Anterior cingulate cortex (tissue), 58 donors: ENCODE measurements around the gene TMOD3.
"Not testable (repeated sequence)": the region's sequence is repeated elsewhere in the genome, so short reads cannot be mapped to it uniquely, and the experiment has no call there.

Source experiments
- DNase-seq, 58 donors: peaks; one replicate each; lab custom pipeline; 2025; lab: John Stamatoyannopoulos, UW

TMOD3 gene

DNA sequence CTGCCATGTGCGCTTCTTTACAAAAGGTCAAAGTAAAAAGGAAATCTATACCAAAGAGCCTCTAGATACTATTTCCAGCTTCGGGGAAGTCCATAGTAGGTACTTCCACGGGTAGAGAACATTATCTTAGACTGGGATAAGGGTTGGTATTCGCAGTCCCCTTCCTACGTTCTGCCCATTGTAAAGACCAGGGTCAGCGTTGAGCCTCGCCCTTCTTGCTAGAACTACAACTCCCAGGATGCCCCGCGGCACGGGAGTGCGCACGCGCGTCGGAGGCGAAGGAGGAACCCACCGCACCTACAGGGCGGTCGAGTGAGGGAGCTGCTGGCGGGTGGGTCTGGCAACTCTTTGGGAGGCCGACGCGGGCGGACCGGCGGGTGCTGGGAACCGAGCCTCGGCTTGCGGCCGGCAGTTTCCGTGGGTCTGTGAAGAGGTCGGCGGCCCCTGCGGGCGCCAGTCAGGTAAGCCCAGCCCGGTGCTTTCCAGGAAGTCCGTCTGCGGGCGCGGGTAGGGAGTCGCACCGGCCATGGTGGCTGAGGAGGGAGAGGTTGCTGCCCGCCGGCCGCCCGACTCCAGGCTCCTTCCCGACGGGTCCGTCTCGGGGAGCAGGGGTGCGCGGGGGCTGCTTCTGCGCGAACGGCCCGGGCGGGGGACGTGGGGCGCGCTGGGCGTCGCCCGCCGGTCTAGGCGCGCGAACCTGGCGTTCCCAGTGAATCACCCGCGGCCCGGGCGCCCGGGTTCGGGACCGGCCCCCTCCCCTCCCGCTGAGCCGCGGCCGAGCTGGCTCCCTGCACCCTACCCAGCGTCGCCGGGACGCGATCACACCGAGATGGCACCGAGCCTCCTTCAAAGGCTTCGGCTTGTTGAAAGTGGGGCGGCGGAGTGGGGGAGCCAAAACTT is at the start of gene TMOD3:
TMOD3 (plus strand) TSS at position 278 of the 900 bp plus-strand sequence. CDS start 33,232 bp downstream, outside the sequence.
- DNase-seq, result peak in 57 of 58 donors; percentile 66 to 94 (median 87)

- DNase-seq, result no peak
Measured at GRCh38 chr15:51780636-51781035, 48.8 kb upstream of the TMOD3 start.

DNA sequence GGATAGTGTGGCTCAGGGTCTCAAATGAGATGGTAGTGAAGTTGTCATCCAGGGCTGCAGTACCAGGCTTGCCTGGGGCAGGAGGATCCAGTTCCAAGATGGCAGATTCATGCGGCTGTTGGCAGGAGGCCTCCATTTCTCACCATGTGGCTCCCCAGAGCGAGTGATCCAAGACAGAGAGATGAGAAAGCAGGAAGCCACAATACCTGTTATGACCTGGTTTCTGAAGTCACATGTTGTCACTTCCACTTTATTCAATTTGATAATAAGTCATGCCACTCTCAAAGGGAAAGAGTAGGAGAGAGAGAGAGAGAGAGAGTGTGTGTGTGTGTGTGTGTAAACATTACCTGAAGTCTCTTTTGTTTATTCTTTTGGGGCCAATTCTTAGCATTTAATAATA is 47.9 kb upstream of the TMOD3 start:
- DNase-seq, result no peak

GRCh38 chr15:51782357-51782896 is 47.0 kb upstream of the TMOD3 start:
- no peak for DNase-seq

DNA sequence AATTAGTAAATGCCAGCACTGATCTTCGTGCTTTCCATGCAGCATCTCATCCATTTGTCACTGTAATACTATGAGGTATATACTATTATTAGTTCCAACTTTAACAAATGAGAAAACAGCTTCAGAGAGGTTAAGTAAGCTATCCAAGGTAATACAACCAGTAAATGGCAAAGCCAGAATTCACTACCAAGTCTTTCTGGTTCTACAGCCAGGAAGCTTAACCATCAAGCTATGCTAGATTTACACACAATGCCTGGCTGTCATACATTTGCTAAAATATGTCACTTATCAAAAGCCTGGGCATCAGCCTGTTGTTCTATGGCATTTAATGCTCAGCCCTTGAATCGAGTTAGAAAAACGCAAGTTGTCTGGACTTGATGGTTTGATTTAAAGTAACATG is 45.5 kb upstream of the TMOD3 start:
- DNase-seq, result no peak

DNA sequence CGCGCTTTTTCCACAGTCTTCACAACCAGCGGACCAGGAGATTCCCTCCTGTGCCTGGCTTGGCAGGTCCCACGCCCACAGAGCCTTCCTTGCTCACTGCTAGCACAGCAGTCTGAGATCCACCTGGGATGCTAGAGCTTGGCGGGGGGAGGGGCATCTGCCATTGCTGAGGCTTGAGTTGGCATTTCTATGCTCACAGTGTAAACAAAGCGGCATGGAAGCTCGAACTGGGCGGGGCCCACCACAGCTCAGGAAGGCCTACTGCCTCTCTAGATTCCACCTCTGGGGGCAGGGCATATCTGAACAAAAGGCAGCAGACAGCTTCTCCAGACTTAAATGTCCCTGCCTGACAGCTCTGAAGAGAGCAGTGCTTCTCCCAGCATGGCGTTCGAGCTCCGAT is 42.3 kb upstream of the TMOD3 start:
- DNase-seq, result not testable (repeated sequence)

GRCh38 chr15:51792474-51792873 is 37.0 kb upstream of the TMOD3 start:
- DNase-seq, result not testable (repeated sequence)

- DNase-seq, result peak in 37 of 58 donors; percentile 4 to 79 (median 42)
Measured at GRCh38 chr15:51793521-51794305, 35.7 kb upstream of the TMOD3 start.

DNA sequence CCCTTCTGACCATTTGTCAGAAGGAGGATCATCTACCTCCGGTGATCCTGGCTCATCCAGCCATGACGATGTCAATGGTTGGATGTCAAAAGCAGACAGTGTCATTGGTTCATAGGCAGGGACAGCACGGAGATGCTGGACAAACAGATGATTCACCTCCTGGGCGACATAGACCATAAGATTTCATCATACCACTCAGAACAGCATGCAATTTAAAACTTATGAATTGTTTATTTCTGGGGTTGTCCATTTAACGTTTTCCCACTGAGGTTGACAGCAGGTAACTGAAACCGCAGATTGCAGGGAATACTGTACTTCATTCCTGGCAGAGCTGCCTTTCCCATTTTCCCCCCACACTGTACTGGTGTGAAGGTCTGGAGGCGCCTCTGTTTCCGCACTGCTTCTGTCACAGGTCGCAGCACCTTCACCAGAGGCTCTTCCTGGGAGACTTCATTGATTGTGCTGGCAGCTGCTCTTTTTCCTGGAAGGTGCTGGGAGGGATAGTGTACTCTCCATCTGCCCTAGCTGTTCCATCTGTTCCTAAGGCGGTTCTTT is 32.5 kb upstream of the TMOD3 start:
- DNase-seq, result no peak

DNA sequence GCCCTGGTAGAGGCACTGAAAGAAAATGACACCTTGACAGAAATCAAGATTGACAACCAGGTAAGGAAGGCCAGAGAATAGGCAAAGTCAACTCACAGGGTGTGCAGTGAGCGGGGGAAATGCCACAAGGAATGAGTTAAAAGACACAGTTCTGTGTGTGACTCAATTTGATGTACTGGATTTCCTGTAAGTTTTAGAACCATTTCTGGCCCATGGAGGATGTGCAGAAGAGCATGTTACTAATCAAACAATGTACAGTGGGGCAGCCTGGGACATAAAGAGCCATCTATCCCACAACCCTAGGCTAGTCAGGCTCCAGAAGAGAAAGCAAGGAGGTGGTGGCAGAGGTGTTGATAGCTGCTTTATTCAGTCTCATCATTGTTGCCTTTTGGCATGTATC is 31.2 kb upstream of the TMOD3 start:
- DNase-seq, result no peak

- DNase-seq, result peak in 13 of 58 donors; percentile 6 to 62 (median 26)
Measured at GRCh38 chr15:51799282-51800252, 29.9 kb upstream of the TMOD3 start.

GRCh38 chr15:51801391-51801835 is 28.0 kb upstream of the TMOD3 start:
- DNase-seq, result peak in 12 of 58 donors; percentile 1 to 36 (median 10)

GRCh38 chr15:51802593-51802992 is 26.9 kb upstream of the TMOD3 start:
- DNase-seq, result no peak

GRCh38 chr15:51803965-51804364 is 25.5 kb upstream of the TMOD3 start:
- DNase-seq, result no peak

- DNase-seq, result no peak
Measured at GRCh38 chr15:51806123-51806522, 23.3 kb upstream of the TMOD3 start.

DNA sequence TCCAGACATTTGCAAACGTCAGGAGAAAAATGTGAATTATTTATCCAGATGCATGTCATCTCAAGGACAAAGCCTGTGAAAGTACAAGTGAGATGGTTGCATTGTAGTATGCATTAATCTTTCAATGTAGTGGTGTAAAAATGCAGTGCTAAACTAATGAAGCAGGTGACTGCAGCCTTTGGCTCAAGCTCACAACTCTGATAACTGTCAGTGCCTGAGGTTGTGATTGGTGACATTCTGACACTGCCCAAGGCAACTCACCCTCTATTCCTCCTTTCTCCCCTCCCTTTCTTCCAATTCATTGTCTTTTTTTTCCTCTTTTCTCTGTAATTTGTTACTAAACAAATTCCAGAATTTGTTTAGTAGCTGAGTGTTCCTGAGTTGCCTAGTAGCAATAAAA is 20.0 kb upstream of the TMOD3 start:
- DNase-seq, result no peak

DNA sequence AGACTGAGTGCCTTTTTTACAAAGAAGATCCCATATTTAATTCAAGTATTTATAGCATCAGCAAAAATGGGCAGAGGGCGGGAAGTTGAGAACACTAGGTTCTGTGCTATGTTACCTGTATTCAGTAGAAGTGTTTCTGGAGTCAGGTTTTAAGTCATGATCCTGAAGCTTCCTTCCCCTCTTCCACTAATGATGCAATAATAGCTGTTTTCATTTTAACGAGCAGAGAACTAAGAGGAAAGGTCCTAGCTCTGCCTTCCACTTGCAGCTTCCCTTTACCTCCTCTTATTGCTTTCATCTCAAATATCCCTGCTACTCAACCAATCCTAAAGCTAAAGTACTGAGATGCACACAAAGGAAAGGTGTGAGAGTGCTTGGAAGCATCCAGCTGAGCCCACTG is 16.9 kb upstream of the TMOD3 start:
- no peak for DNase-seq

DNA sequence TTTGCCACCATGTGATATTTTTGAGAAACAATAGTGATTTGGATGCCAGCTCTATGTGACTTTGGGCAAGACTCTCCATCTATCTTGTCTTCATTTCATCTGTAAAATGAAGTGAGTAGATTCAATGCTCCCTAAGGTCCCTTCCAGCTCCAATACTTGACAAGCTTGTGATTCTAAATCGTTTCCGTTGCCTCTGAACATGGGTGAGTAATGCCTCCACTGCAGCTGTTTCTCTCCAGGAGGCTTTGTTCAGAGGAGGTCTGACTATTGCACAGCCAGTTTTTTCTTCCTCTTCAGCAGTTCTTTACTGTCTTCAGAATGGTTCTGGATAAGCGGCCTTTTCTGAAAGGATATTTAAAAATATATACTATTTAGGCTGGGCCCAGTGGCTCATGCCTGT is 14.8 kb upstream of the TMOD3 start:
- no peak for DNase-seq

DNA sequence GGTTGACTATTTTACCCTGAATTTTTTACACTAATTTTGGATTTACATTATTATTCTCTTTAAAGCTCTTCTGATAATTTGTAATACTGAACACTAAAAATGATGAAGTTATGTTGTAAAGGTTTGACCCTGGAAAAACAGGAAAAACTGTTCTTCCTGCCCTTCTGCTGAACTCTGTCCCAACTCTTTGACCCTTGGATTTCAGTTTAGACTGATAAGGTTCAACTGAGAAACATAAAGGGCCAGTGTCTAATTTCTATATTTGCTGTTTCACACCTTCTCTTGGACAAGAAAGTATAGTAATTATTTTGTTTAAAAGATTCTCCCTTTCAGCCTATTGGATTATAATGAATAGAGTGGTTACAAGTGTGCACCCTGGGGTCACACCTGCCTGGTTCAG is 12.8 kb upstream of the TMOD3 start:
- DNase-seq, result no peak

GRCh38 chr15:51818150-51818549 is 11.3 kb upstream of the TMOD3 start:
- no peak for DNase-seq
